Uterus (tissue), 4 donors: Measurements from ENCODE around the gene NOS1. TPM values are rescaled to one million over a fixed set of nuclear protein-coding genes. Genes with fewer than 3 reads are reported as not detected.

Source experiments
- DNase-seq, 2 donors: peaks; one replicate each; pipeline ENCODE4 v3.0.0-alpha.2; 2019 to 2020
- H3K27ac ChIP-seq, 2 donors: fragments of 200-600 bp; sonication (generic); 1 replicate in 1 of 2; 2 replicates in 1 of 2; pipeline ENCODE4 v1.5.1; 2016 to 2018
- H3K27me3 ChIP-seq, 2 donors: fragments of 200-600 bp; sonication (generic); one replicate each; pipeline ENCODE4 v1.5.1; 2018 to 2019; ENCODE audit warnings: control low read depth in 1 of 2
- H3K36me3 ChIP-seq, 2 donors: fragments of 200-600 bp; sonication (generic); one replicate each; pipeline ENCODE4 v1.5.1; 2019; ENCODE audit warnings: control low read depth in 1 of 2
- H3K4me1 ChIP-seq, 2 donors: fragments of 200-600 bp; sonication (generic); one replicate each; pipeline ENCODE4 v1.5.1; 2018 to 2019; ENCODE audit warnings: control low read depth in 1 of 2
- H3K4me3 ChIP-seq, 2 donors: fragments of 200-600 bp; sonication (generic); 1 replicate in 1 of 2; 2 replicates in 1 of 2; pipeline ENCODE4 v1.5.1; 2018 to 2019; ENCODE audit warnings: mild to moderate bottlenecking in 1 of 2
- H3K9me3 ChIP-seq, 2 donors: fragments of 200-600 bp; sonication (generic); one replicate each; pipeline ENCODE4 v1.5.1; 2019; ENCODE audit warnings: control low read depth in 1 of 2
- POLR2A ChIP-seq, 2 donors: fragments of 450-650 bp; IDR thresholded peaks; one replicate each; pipeline ENCODE4 v1.6.1; 2016; ENCODE audit warnings: antibody characterized with exemption in 2 of 2, mild to moderate bottlenecking in 1 of 2, moderate library complexity in 1 of 2
- intact Hi-C: fragments of 100-400 bp; cut with DNase I; formaldehyde crosslinking; loops from one replicate; pipeline ENCODE4 v1.15.1; 2023; ENCODE audit warnings: low total_unique reads
- total RNA-seq, 4 donors: library from RNA; depleted of rRNA in 3 of 4; stranded (reverse); fragments of >200 nt in 3 of 4; gene quantifications; one replicate each; pipeline versions ENCODE4 v1.1.0 to v1.2.4, GENCODE V29; 2014 to 2023
- TF ChIP-seq, protein P1 (sequence below), 4 experiments: fragments of 200-600 bp in 2 of 4; fragments of 450-650 bp in 2 of 4; sonication (generic) in 2 of 4; IDR thresholded peaks; one replicate each; pipeline ENCODE4 v1.5.1; 2016 to 2019; ENCODE audit warnings: antibody characterized with exemption in 4 of 4, mild to moderate bottlenecking in 2 of 4, moderate library complexity in 1 of 4
- donor health status: DM: yes; HTN: yes; CAD: no.

The NOS1 gene
- total RNA-seq, 4 donors from 2014 or later: 0.59 to 2.2 (median 1.1) TPM; not detected in 1

DNA sequence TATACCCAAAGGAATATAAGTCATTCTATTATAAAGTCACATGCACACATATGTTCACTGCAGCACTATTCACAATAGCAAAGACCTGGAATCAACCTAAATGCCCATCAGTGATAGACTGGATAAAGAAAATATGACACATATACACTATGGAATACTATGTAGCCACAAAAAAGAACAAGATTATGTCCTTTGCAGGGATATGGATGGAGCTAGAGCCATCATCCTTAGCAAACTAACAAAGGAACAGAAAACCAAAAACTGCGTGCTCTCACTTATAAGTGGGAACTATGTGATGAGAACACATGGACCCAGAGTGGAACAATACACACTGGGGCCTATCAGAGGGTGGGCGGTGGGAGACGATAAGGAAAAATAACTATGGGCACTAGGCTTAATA, 192.4 kb downstream of the NOS1 start:
- no peaks in the 10 kb centered on the region for H3K36me3 ChIP-seq
- H3K27me3 ChIP-seq: no peaks in the 10 kb centered on the region
- no peaks in the 10 kb centered on the region for H3K4me1 ChIP-seq
- no peak overlapping the region for H3K4me3 ChIP-seq
- TF ChIP-seq POLR2A (IDR thresholded peaks at IDR 0.05): no peak
- TF ChIP-seq, protein P1, sequence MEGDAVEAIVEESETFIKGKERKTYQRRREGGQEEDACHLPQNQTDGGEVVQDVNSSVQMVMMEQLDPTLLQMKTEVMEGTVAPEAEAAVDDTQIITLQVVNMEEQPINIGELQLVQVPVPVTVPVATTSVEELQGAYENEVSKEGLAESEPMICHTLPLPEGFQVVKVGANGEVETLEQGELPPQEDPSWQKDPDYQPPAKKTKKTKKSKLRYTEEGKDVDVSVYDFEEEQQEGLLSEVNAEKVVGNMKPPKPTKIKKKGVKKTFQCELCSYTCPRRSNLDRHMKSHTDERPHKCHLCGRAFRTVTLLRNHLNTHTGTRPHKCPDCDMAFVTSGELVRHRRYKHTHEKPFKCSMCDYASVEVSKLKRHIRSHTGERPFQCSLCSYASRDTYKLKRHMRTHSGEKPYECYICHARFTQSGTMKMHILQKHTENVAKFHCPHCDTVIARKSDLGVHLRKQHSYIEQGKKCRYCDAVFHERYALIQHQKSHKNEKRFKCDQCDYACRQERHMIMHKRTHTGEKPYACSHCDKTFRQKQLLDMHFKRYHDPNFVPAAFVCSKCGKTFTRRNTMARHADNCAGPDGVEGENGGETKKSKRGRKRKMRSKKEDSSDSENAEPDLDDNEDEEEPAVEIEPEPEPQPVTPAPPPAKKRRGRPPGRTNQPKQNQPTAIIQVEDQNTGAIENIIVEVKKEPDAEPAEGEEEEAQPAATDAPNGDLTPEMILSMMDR (IDR thresholded peaks at IDR 0.05): no peak
- intact Hi-C loops: no loop called here
- DNase-seq: no peak
- no peaks in the 10 kb centered on the region for H3K9me3 ChIP-seq
- H3K27ac ChIP-seq: no peak overlapping the region

DNA sequence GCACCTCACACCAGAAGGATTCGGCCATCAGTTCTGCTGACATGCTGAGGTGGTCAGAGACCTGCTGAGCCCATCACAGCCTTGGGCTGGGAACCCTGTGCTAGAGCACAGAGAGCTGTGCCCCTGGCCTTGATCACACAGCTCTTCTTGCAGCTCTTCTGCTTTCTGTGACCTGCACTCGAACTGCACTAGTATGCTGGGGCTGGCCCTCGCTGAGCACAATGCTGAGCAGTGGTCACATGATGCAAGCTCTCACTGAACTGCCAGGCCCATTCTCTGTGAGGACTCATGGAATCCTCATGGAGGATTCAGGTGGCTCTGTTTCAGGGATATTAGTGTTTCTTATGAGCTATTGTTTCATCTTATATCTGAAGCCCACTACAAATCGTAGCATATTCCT, 193.7 kb downstream of the NOS1 start:
- no peaks in the 10 kb centered on the region for H3K27me3 ChIP-seq
- H3K4me3 ChIP-seq: no peak overlapping the region
- TF ChIP-seq, protein P1 (IDR thresholded peaks at IDR 0.05): no peak
- TF ChIP-seq POLR2A (IDR thresholded peaks at IDR 0.05): no peak
- no peak overlapping the region for H3K27ac ChIP-seq
- no peak for DNase-seq
- H3K9me3 ChIP-seq: no peaks in the 10 kb centered on the region
- intact Hi-C loops: no loop called here
- H3K36me3 ChIP-seq: no peaks in the 10 kb centered on the region
- H3K4me1 ChIP-seq: no peaks in the 10 kb centered on the region

DNA sequence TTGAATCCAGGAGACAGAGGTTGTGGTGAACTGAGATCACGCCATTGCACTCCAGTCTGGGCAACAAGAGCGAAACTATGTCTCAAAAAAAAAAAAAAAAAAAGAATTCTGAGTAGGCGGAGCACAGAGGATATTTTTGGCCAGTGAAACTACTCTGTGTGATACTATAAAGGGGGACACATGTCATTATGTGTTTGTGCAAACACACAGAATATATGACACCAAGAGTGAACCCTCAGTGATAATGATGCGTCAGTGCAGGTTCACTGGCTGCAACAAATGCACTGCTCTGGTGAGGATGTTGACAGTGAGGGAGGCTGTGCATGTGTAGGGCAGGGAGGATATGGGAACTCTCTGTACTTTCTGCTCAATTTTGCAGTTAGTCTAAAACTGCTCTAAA, 195.3 kb downstream of the NOS1 start:
- Histone ChIP-seq H3K36me3 (no peaks in the 10 kb centered on the region), H3K9me3 (no peaks in the 10 kb centered on the region), H3K4me3 (no peak overlapping the region), H3K27ac (no peak overlapping the region), H3K4me1 (no peaks in the 10 kb centered on the region), H3K27me3 (no peaks in the 10 kb centered on the region)
- TF ChIP-seq POLR2A (IDR thresholded peaks at IDR 0.05): no peak
- TF ChIP-seq, protein P1 (IDR thresholded peaks at IDR 0.05): no peak
- DNase-seq: no peak
- intact Hi-C loops: no loop called here

DNA sequence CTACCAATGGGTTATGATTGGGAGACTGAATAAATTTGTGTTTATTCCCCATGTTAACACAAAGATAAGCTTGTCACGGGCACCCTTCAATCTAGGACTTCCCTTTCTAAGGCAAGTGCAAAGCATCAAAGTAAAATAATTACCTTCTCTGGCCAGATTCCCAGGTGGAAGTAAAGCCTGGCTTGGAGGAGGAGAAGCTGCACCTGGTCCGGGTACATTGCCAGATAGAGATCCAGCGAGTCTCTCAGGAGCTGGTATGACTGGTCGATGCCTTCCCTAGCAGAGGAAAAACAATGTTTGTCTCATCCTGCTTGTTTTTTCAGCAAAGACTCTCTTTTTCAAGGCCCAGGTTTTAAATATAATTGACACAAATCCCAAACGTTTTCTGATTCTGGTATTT, 196.1 kb downstream of the NOS1 start:
- no peak for DNase-seq
- no peak overlapping the region for H3K4me3 ChIP-seq
- no peak overlapping the region for H3K27ac ChIP-seq
- no peaks in the 10 kb centered on the region for H3K27me3 ChIP-seq
- intact Hi-C loops: no loop called here
- no peak for TF ChIP-seq POLR2A (IDR thresholded peaks at IDR 0.05)
- TF ChIP-seq, protein P1 (IDR thresholded peaks at IDR 0.05): no peak
- no peaks in the 10 kb centered on the region for H3K9me3 ChIP-seq
- no peaks in the 10 kb centered on the region for H3K36me3 ChIP-seq
- no peaks in the 10 kb centered on the region for H3K4me1 ChIP-seq

DNA sequence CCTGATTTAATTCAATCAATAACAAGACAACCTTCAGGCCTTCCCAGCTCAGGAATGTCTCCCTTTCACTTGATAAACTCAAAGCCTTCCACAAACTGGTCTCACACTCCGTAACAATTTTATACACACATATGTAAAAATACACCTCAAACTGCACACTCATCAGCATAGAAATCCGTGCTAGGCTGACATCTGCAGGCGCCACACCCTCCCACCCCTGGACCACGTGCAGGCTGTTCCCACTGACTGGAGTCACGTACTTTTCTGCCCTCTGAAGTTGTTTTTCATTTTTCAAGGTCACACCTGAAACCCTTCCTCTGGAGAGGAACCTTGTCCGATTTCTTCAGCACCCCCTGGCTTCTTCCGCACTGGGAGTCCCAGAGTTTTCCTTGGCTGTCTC, 198.8 kb downstream of the NOS1 start:
- DNase-seq: no peak
- Histone ChIP-seq H3K4me3 (no peak overlapping the region), H3K27ac (no peak overlapping the region), H3K9me3 (no peaks in the 10 kb centered on the region), H3K27me3 (no peaks in the 10 kb centered on the region), H3K4me1 (no peaks in the 10 kb centered on the region), H3K36me3 (no peaks in the 10 kb centered on the region)
- intact Hi-C loops: no loop called here
- TF ChIP-seq POLR2A (IDR thresholded peaks at IDR 0.05): no peak
- TF ChIP-seq, protein P1 (IDR thresholded peaks at IDR 0.05): no peak
